DMS 273 (cell line): ENCODE measurements around the gene CACFD1.

Experiments used
- DNase-seq: peaks from one replicate; lab custom pipeline; 2025; ENCODE audit not compliant: unreplicated experiment; lab: John Stamatoyannopoulos, UW

The CACFD1 gene

DNA sequence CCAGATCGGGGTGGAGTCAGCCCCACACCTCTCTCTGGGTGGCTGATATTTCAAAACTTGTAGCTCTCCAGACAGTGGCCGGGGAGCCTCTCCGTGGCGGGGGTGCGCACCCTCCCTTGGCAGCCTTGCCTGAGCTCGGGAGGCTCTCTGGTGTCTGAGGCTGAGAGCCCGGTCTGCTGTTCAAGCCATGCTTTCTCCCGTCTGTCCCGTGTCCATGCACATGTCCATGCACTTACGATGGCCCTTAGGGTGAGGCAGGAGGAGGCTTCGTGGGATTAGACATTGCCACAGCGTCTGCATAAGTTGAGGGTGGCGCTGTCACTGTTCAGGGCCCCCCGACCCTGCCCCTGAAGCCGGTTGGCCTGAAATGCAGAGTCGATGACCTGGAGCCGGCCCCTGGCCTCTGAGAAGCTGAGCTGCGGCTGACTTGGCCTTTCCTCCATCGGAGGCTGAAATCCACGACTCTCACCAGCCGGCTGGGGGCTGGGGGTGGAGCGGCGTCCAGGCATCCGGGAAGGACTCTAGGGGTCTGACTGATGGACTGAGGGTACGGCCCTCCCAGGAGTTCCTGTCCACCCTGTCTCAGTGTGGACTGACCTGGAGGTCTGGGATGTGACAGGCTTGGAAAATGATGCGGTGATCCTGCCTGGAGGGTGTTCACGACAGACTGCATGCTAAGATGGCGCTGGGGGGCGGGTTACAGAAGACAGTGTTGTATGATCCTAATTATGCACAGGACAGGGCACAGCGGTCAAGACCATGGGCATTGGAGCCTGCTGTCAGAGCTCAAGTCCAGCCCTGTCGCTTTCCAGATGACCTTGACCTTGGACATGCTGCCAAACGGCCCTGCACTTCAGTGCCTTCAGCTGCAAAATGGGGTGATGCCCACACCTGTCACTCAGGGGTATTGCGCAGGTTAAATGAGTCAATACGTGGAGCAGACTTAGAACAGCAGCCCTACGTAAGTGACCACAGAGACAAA is 37.4 kb downstream of the CACFD1 start:
- DNase-seq = no peak

DNA sequence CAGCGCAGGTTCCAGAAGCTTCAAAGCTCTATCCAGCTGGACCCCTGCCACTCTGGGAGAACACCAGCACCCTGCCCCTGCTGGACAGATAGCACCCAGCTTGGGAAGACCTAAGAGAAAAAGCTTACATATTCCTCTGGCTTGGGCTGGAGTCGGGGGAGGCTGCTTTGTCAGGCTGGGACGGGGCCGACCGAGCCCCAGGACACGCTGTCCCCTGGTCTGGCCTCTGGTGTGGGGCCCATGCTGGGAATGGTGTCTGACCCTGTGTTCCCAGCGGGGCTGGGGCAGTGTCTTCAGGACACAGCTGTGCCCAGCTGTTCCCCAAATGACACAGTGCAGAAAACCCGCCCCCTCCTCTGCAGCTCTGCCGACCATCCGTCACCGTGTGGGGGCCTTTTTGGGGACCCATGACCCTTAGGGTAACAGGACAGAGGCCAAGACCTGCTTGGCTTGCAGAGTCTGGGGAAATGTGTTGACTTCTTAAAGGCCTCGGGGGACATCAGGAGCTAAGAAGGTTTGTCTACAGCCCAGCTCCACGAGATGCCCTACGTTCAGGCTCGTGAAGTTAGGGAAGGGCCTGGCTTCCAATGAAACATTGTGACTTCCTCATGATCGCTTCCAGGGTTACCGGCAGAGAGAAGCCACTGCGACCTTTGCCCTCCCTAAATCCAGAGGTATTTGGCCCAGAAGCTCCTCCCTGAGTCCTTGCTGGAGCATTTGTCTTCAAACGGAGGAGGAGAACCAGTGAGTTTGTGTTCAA is 39.5 kb downstream of the CACFD1 start:
- no peak for DNase-seq

DNA sequence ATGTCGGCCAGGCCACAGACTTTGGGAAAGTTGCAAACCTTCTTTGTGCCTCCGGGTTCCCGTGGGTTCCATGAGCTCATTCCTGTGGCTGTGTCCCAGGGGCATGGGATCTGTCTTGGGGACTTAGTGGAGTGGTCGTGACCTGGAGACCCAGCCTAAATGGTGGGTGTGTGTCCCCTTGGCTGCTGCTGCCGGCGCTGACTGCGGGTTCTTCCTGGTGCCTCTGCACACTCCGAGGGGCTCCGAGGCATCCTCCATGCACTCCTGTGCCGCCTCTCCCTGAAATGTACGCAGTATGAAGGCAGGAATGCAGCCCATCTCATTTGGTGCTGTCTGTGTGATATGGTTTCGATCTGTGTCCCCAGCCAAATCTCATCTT is 40.1 kb downstream of the CACFD1 start:
- DNase-seq = no peak

DNA sequence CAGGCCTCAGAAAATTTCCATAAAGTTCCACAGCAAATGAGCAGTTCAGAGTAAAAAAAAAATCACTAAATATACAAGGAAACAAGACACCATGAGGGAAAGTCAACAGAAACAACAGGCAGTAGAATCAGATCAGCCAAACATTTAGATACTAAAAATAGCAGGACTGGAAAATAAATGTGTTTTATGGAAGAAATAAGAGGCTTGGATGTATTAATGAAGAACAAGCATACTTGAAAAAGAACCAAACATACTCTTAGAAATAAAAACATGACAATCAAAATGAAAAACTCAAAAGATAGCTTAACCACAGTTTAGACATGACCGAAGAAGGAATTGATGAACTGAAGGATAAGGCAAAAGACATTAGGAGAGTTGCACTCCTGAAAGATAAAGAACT is 42.3 kb downstream of the CACFD1 start:
- no peak for DNase-seq

DNA sequence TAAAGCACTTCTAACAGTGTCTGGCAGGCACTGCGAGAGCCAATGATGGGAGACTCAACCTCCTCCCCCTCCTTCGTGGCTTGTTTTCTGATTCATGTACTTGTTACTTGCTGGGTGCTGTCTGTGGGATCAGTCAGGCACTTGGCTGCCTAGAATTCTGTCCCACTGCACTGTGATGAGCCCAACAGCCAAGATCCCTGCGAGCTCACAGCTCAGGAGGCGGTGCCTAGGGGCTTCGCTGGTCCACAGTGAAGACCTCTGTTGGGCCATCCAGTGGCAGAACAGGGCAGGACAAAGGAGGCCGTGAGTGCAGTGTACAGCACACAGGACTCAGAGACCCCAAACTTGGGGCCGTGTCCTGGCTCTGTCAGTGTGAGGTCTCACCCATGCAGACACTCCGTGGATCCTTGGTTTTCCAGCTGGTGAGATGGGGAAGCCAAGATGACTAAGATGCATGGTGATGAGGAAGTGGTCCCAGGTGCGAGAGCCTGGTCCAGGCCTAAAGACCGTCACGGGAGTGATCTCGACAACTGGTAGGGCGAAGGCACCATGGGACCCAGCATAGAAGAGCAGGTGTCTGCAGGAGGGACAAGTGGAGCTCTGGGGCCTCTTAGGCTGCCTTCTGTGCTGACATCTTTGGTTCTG is 45.5 kb downstream of the CACFD1 start:
- no peak for DNase-seq

DNA sequence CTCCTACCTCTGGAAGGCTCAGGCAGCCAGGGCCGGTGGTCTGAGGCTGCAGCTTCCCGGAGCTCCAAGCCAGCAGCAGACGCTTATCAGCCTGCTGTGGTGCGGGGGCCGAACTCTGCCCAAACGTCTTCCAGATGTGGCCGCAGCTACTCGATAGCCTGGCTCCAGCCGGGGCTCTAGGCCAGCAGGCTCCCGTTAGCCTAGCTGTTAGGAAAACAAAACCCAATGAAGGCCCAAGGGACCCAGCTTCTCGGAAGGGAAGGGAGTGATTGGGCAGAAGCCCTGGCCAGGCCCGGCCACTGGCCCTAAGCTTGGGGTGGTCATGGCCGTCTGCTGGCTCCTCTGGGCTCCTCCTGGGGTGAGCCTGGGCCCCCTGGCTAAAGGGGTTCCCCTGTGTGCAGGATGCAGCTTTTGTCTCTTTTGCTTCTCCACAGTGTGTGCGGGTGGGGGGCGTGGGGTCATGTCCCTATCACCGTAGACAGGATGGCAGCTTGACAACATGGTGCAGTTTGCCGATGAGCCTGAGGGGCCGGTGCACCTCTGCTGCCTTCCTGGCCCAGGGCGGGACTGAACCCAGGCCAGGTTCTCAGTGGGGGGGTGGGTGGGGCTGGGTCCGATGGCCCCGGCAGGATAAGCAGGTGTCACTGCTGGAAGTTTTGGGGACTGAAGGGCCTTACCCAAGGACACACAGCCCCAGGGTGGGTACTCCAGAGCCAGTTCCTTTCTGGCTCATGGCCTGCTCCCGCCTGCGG is 46.3 kb downstream of the CACFD1 start:
- no peak for DNase-seq

DNA sequence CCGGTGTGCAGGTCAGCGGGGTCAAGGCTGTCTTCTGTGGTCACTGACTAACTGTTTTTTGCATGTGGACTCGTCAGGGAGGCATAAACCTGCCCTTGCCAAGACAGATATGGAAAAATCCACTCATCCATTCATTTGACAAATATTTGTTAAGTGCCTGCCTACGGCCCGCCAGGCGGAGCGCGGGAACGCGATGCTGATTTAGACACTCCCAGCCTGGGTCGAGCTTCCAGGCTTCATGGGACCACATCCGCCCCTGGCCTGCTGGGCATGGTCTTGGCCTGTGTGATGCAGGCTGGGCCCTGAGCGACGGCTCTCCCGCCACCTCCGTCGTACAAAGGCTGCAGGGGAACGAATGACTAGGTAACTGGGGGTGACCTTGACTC is 46.9 kb downstream of the CACFD1 start:
- no peak for DNase-seq

DNA sequence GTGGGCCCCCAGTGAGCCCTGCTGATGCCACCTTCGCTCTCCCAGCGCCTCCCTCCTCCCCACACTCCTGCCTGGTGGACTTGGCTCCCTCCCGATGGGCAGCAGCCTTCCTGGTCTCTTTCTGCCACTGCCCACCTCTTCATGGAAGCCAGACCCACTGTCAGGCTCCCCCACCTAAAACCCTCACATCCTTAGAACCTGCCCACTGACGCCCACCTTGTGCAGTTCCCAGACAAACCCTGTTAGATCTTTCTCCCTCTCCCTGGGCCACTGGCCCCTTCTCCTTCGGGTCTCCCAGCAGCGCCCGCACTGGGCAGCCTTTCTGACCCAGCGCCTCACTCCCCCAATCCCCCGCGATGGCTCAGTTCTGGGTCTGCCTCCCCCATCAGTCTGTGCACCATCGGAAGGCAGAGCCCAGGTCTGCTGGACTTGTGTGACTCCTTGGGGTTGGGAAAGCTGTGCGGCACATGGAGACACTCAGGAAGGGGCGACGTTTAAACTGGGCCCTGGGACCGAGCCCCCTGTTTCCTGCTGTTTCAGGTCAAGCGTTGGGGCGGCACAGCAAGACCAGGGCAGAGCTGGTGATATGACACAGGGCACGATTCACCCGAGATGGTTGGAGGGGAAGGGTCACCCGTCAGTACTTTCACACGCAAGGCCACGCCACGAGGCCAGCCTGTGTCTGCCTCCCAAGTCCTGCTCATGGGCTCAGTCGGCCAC is 47.6 kb downstream of the CACFD1 start:
- DNase-seq = no peak

DNA sequence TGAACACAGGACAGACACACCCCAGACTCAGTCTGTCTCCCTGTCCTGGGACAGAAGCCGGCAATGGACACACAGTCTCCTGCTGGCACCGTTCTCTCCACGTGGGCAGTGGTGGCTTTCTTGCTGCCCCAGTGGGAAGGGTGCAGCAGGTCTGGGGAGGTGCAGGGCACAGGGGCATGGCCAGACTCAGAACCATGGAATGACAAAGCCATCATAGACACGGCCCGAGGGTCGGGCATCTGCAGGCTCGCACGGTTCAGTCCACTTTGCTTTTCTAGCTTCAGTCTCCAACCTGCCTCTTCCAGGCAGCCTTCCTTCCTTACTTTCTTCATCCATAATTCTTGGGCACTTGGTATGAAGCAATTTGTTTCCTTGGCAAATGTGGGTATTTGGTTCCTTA is 48.3 kb downstream of the CACFD1 start:
- DNase-seq = no peak

DNA sequence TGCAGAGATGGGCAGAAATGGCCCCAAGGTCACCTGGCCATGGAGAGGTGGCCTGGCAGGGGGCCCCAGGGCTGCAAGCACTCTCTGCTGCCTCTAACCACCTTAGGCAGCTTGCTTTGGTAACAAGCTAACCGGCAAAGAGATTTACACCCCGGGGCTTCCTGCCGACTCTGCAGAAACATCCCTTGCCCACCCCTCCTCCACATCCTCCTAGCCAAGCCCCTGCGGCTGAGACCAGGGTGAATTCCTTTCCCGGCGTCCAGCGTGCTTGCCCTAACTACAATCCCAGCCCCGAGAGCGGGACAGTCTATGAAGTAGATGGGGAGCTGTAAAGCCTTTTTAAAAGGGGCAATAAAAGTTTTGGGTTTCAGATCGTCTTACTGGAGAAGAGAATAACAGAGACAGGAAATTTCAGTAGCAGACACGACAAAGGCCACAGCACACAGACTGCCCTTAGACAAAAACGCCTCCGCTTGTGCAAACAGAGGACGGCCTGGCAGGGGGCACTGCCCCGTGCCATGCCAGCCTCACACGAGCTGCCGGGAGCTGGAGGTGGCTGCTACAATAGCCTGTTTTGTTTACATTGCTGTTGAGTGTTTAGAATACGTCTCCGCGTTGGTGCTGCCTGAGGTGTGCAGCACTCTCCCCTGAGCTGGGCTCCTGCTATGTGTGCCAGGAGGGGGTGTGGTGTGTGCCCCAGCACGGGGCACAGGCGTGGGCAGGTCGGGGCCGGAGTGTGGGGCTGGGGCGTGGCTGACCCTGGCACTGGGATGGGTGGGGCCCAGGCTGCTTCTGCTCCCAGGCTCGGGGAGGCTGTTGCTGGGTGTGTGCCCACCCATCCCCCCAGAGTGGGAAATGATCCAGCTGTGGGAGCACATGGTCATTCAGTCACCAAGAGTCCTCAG is 49.7 kb downstream of the CACFD1 start:
- DNase-seq = peak; percentile 34

DNA sequence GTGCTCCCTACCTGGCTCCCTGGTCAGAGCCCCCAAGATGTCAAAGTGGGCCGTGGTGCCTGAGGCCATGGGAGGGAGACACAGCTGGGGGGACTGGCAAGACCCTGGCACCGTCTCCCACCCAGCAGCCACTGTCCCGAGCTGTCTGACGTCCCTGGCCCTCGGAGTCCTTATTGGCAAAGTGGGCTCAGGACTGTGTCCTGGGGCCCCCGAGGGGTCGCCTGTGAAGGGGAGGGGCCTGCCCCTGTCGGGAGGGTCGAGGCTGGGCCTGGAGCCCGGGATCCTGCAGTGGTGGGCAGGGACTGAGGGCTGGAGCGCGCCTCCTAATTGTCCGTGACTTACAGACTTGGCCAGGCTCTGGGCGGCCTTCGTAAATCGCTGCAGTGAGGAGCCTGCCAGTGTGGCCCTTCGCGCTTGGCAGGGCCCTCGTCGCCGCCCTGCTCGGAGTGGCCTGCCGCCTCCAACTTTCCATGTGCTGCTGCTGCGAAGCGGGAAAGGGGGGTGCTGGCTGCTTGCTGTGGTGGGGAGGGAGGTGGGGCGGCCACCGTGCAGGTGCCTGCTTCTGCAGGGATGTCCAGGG is 51.2 kb downstream of the CACFD1 start:
- no peak for DNase-seq

DNA sequence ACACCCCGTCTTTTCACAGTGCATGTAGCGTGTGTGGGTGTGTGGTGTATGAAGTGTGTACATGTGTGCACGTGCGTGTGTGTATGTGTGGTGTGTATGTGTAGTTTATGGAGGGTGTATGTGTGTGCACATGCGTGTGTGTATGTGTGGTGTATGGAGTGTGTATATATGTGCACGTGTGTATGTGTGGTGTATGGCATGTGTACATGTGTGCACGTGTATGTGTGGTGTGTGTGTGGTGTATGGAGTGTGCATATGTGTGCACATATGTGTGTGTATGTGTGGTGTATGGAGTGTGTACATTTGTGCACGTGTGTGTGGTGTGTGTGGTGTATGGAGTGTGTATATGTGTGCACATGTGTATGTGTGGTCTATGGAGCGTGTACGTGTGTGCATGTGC is 51.8 kb downstream of the CACFD1 start:
- no peak for DNase-seq

DNA sequence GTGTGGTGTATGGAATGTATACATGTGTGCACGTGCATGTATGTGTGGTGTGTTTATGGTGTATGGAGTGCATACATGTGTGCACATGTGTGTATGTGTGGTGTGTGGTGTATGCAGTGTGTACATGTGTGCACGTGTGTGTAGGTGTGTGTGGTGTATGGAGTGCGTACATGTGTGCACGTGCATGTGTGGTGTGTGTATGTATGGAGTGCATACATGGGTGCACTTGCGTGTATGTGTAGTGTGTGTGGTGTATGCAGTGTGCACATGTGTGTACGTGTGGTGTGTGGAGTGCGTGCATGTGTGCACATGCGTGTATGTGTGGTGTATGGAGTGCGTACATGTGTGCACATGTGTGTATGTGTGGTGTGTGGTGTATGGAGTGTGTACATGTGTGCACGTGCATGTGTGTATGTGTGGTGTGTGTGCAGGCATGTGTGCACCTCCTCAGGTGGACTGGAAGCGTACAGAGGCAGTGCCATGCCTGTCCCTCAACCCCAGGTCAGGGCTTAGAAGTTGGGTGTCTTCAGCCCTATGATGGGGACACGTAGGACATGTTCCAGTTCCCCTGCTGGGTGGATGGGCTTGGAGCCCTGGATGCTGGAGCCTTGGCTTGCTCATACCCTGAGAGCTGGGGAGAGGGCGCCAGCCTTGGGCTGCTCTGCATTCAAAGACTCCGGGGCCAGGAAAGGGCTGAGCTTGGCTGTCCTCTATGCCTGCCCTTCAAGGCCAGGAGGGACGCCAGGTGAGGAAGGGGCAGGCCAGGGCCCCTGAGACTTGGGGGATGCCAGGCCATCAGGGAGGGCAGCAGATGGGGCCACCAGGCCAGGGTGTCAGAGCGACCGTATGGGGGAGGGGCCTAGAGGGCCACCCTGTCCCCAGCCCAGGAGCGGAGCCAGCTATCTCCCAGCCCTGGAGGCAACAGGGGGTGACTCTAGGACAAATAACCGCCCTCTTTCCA is 52.8 kb downstream of the CACFD1 start:
- DNase-seq = peak; percentile 30

DNA sequence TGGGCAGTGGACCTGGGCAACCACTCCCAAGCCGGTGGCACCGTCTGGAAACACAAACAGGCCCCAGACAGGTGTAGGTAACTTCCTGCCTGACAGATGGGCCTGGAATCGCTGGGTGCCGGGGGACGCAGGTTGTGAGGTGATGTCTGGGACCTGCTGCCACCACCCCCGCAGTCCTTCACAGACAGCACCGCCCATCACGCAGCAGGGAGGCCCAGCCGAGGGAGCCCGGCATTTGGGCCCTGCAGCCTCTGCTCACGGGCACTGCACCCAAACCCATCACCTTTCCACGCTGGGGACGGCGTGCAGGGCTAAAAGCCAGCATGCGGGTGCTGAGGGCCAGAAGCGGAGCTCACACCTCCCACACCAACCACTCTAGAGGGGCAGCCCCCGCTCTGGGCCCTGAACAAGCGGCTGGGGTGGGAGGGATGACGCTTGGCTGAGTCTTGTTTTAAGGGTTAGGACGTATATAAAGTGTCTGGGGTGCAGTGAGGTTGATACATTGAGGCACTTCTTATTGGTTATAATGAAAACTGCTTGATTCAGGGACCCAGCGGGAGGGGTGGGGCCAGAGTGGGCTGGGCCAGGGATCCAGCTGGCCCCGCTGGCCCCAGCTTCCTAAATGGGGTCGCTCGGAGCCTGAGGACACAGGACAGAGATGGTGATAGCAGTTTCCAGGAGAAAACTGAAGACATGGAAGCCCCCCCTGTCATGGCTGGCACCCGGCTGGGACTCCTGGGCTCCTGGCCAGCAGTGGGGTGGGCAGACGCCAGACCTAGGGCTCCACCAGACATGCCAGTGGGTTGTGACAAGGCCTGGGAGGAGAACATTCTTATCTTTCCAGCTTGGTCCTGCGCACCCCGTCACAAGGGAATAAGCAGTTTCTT is 53.7 kb downstream of the CACFD1 start:
- DNase-seq = peak; percentile 54

DNA sequence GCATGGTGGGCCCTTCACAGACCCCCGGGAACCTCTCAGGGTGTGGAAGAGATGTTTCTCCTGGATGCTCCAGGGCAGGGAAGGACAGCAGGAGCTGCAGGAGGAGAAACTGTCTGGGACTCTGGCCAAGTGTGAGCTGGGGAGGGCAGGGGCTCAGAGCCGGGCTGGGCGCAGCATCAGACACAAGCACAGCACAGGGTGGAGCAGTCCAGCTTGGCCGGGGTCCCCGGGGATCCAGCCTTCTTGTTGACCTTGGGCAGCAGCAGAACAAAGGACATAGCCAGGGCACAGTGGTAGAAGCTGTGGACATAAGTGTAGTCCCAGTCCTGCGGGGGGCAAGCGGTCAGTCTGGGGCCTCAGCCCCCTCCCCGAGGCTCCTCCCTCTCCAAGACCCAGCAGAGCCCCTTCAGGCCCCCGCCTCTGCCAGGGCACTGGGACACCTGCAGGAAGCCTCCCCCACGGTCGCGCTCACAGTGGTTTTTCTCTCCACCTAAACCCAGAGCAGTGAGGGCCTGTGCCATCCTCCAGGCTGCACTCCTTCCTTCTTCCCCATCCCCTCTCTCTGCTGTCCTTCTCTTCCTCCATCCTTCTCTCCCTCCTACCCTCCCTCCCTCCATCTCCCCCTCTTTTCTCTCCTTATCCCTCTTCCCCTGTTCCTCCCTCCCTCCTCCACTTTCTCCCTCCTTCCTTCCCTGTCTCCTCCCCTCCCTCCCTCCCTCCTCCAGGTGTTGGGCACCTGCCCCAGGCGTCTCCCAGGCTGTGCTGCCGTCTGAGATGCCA is 54.9 kb downstream of the CACFD1 start:
- DNase-seq = peak; percentile 84

DNA sequence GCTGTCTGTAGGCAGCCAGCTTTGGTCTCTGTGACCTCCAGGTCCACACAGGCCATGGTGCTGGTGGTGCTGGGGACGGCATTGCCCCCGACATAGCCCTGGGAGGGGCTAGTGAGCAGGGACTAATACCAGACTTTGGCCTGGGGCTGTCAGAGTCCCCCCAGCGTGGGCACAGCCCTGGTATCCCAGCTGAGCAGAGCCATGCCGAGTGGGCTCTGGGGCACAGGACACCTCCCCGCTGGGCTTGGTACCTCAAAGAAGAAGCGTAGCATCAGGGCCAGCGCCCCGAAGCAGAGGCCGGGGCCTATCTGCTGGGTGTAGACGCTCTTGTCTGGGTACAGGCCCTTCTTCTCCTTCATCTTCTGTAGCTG is 55.4 kb downstream of the CACFD1 start:
- no peak for DNase-seq
